ENCODE results near the gene KIF26B. TPM values are rescaled to one million over a fixed set of nuclear protein-coding genes. Genes with fewer than 3 reads are reported as not detected.

The KIF26B gene
- total RNA-seq, 2 donors from 2014 or later, result 0.83 to 1.3 TPM

DNA sequence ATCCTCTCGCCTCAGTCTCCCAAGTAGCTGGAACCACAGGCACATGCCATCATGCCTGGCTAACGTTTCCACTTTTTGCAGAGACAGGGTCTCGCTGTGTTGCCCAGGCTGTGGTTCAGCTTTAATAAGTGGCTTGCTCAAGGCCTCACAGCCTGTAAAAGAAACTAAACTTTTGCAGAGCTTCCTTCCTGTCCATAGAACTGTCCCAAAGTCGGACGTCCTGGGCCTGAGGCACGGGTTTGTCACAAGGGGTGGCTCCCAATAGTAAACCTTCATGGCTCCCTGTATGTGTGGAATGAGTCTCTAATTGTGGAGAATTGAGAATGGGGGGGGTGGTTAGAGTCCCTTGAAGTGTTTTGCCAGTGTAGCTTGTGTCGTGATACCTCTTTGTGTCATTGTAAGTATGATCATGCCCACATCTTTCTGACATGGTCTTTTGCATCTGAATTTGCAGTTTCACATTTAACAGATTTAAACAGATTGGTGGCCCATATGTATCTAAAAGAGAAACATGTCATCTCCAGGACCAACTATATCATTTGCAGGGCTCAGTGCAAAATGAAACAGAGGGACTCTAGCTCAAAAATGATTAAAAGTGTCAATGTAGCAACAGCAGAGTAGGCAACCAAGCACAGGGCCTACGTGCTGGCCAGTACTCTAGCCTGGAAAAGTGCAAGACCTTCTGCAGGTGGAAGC lies 332.1 kb downstream of the KIF26B start:
- H3K36me3 ChIP-seq, result no peaks in the 10 kb centered on the region
- TF ChIP-seq, protein P1, sequence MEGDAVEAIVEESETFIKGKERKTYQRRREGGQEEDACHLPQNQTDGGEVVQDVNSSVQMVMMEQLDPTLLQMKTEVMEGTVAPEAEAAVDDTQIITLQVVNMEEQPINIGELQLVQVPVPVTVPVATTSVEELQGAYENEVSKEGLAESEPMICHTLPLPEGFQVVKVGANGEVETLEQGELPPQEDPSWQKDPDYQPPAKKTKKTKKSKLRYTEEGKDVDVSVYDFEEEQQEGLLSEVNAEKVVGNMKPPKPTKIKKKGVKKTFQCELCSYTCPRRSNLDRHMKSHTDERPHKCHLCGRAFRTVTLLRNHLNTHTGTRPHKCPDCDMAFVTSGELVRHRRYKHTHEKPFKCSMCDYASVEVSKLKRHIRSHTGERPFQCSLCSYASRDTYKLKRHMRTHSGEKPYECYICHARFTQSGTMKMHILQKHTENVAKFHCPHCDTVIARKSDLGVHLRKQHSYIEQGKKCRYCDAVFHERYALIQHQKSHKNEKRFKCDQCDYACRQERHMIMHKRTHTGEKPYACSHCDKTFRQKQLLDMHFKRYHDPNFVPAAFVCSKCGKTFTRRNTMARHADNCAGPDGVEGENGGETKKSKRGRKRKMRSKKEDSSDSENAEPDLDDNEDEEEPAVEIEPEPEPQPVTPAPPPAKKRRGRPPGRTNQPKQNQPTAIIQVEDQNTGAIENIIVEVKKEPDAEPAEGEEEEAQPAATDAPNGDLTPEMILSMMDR (IDR thresholded peaks at IDR 0.05), result no peak
- H3K27ac ChIP-seq, result no peak overlapping the region
- no peaks in the 10 kb centered on the region for H3K27me3 ChIP-seq
- DNase-seq (ENCODE audit: low spot score), result no peak
- no peaks in the 10 kb centered on the region for H3K4me1 ChIP-seq
- no peaks in the 10 kb centered on the region for H3K9me3 ChIP-seq
- no peak overlapping the region for H3K4me3 ChIP-seq

- H3K27me3 ChIP-seq, result no peaks in the 10 kb centered on the region
- H3K27ac ChIP-seq, result no peak overlapping the region
- TF ChIP-seq, protein P1 (IDR thresholded peaks at IDR 0.05), result no peak
- H3K9me3 ChIP-seq, result no peaks in the 10 kb centered on the region
- DNase-seq (ENCODE audit: low spot score), result no peak
- H3K4me1 ChIP-seq, result no peaks in the 10 kb centered on the region
- H3K4me3 ChIP-seq, result no peak overlapping the region
- H3K36me3 ChIP-seq, result no peaks in the 10 kb centered on the region
Observed at GRCh38 chr1:245488346-245489129, 333.8 kb downstream of the KIF26B start.

GRCh38 chr1:245489838-245490237 lies 335.1 kb downstream of the KIF26B start:
- no peak for DNase-seq (ENCODE audit: low spot score)
- TF ChIP-seq, protein P1 (IDR thresholded peaks at IDR 0.05), result no peak
- no peak overlapping the region for H3K27ac ChIP-seq
- H3K4me3 ChIP-seq, result no peak overlapping the region
- H3K4me1 ChIP-seq, result no peaks in the 10 kb centered on the region
- no peaks in the 10 kb centered on the region for H3K9me3 ChIP-seq
- no peaks in the 10 kb centered on the region for H3K36me3 ChIP-seq
- no peaks in the 10 kb centered on the region for H3K27me3 ChIP-seq

GRCh38 chr1:245493029-245493428 lies 338.2 kb downstream of the KIF26B start:
- no peak for DNase-seq (ENCODE audit: low spot score)
- Histone ChIP-seq H3K4me3 (no peak overlapping the region), H3K27me3 (no peaks in the 10 kb centered on the region), H3K36me3 (no peaks in the 10 kb centered on the region), H3K4me1 (no peaks in the 10 kb centered on the region), H3K27ac (no peak overlapping the region), H3K9me3 (no peaks in the 10 kb centered on the region)
- TF ChIP-seq, protein P1 (IDR thresholded peaks at IDR 0.05), result no peak

GRCh38 chr1:245495681-245496080 lies 340.9 kb downstream of the KIF26B start:
- no peaks in the 10 kb centered on the region for H3K36me3 ChIP-seq
- no peaks in the 10 kb centered on the region for H3K4me1 ChIP-seq
- TF ChIP-seq, protein P1 (IDR thresholded peaks at IDR 0.05), result no peak

More at GRCh38 chr1:245495681-245496080, 340.9 kb downstream of the KIF26B start:
- H3K9me3 ChIP-seq, result no peaks in the 10 kb centered on the region
- no peak overlapping the region for H3K4me3 ChIP-seq
- no peak overlapping the region for H3K27ac ChIP-seq
- H3K27me3 ChIP-seq, result no peaks in the 10 kb centered on the region
- no peak for DNase-seq (ENCODE audit: low spot score)
